ENCODE measurements around the gene TAPT1.
"Not testable (repeated sequence)": the region's sequence is repeated elsewhere in the genome, so short reads cannot be mapped to it uniquely, and the experiment has no call there.

TAPT1 gene

GRCh38 chr4:16206848-16207247, 19.4 kb downstream of the TAPT1 start:
- DNase-seq = no peak

GRCh38 chr4:16206301-16206700, 20.0 kb downstream of the TAPT1 start:
- DNase-seq = no peak

- DNase-seq = peak in 1 of 2 experiments; percentile 35
Measured at GRCh38 chr4:16205298-16206164, 20.7 kb downstream of the TAPT1 start.

- no peak for DNase-seq
Measured at GRCh38 chr4:16204505-16204904, 21.8 kb downstream of the TAPT1 start.

- DNase-seq = no peak
Measured at GRCh38 chr4:16203083-16203482, 23.2 kb downstream of the TAPT1 start.

GRCh38 chr4:16202598-16202997, 23.7 kb downstream of the TAPT1 start:
- DNase-seq = no peak

GRCh38 chr4:16199093-16199492, 27.2 kb downstream of the TAPT1 start:
- DNase-seq = peak in 1 of 2 experiments; percentile 19

- DNase-seq = no peak
Measured at GRCh38 chr4:16197876-16198665, 28.2 kb downstream of the TAPT1 start.

GRCh38 chr4:16196482-16197393, 29.5 kb downstream of the TAPT1 start:
- no peak for DNase-seq

- DNase-seq = no peak
Measured at GRCh38 chr4:16195209-16195608, 31.1 kb downstream of the TAPT1 start.

GRCh38 chr4:16194798-16195197, 31.5 kb downstream of the TAPT1 start:
- DNase-seq = not testable (repeated sequence)

- no peak for DNase-seq
Measured at GRCh38 chr4:16194214-16194613, 32.1 kb downstream of the TAPT1 start.

- no peak for DNase-seq
Measured at GRCh38 chr4:16192631-16193518, 33.4 kb downstream of the TAPT1 start.

GRCh38 chr4:16192057-16192456, 34.2 kb downstream of the TAPT1 start:
- no peak for DNase-seq

GRCh38 chr4:16187455-16187854, 38.8 kb downstream of the TAPT1 start:
- DNase-seq = no peak

GRCh38 chr4:16186986-16187385, 39.3 kb downstream of the TAPT1 start:
- DNase-seq = no peak

GRCh38 chr4:16183604-16184003, 42.7 kb downstream of the TAPT1 start:
- DNase-seq = no peak

GRCh38 chr4:16176621-16177020, 49.6 kb downstream of the TAPT1 start:
- no peak for DNase-seq

- no peak for DNase-seq
Measured at GRCh38 chr4:16171831-16172230, 54.4 kb downstream of the TAPT1 start.

- no peak for DNase-seq
Measured at GRCh38 chr4:16169490-16169889, 56.8 kb downstream of the TAPT1 start.

GRCh38 chr4:16168710-16169388, 57.4 kb downstream of the TAPT1 start:
- no peak for DNase-seq
